Ovary (tissue), 9 donors: ENCODE results near the gene SLC27A5. TPM values are rescaled to one million over a fixed set of nuclear protein-coding genes. Genes with fewer than 3 reads are reported as not detected.

Experiments used
- DNase-seq, 5 donors: peaks; one replicate each; pipeline ENCODE4 v3.0.0-alpha.2; 2019 to 2020
- H3K27ac ChIP-seq, 2 donors: fragments of 200-600 bp; one replicate each; pipeline versions ENCODE4 v1.5.1 to v1.8.0; 2019 to 2022
- H3K27me3 ChIP-seq: fragments of 200-600 bp; one replicate; pipeline ENCODE4 v1.8.0; 2022
- H3K36me3 ChIP-seq: fragments of 200-600 bp; sonication (generic); one replicate; pipeline ENCODE4 v1.5.1; 2019
- H3K4me1 ChIP-seq: one replicate; pipeline ENCODE4 v1.8.1; 2013; ENCODE audit warnings: mild to moderate bottlenecking, moderate library complexity; ENCODE audit not compliant: insufficient read depth
- H3K4me3 ChIP-seq: fragments of 200-600 bp; sonication (generic); one replicate; pipeline ENCODE4 v1.5.1; 2017
- H3K9me3 ChIP-seq, 2 donors: fragments of 200-600 bp in 1 of 2; sonication (generic) in 1 of 2; one replicate each; pipeline versions ENCODE4 v1.5.1 to v1.8.1; 2013 to 2019; ENCODE audit warnings: mild to moderate bottlenecking in 1 of 2, moderate library complexity in 1 of 2
- CTCF ChIP-seq, 3 donors: fragments of 450-650 bp in 2 of 3; fragments of 200-600 bp in 1 of 3; IDR thresholded peaks; one replicate each; pipeline versions ENCODE4 v1.5.1 to v1.8.0; 2016 to 2022; ENCODE audit warnings: antibody characterized with exemption in 3 of 3, mild to moderate bottlenecking in 1 of 3
- EP300 ChIP-seq: sonication (generic); formaldehyde crosslinking; IDR thresholded peaks from one replicate; pipeline ENCODE4 v1.6.1; 2017; ENCODE audit warnings: antibody characterized with exemption
- POLR2A ChIP-seq: fragments of 450-650 bp; IDR thresholded peaks from one replicate; pipeline ENCODE4 v1.6.1; 2017; ENCODE audit warnings: antibody characterized with exemption, mild to moderate bottlenecking, moderate library complexity
- WGBS, 3 donors: extraction: QIAGEN DNeasy Blood & Tissue Kit in 1 of 3; methylation state at CpG; one replicate each; pipeline versions ENCODE4 v1.1.5 to v1.1.7; 2013 to 2017; 5-methylcytosine and 5-hydroxymethylcytosine counted together
- intact Hi-C, 4 donors: fragments of 100-400 bp; cut with DNase I; formaldehyde crosslinking; loops; one replicate each; pipeline versions ENCODE4 v1.11.0 to v1.15.1; 2022 to 2023
- polyA plus RNA-seq, 2 donors: library from polyadenylated mRNA; stranded (reverse); fragments of 200-250 nt in 1 of 2; fragments of 350-450 nt in 1 of 2; fragmentation: Illumina TruSeq in 1 of 2; extraction: RNeasy Lipid Tissue Mini Kit (QIAGEN cat#74804) in 1 of 2; gene quantifications; one replicate each; pipeline ENCODE4 v1.2.3, GENCODE V29; 2013 to 2014
- total RNA-seq, 7 donors: library from RNA; depleted of rRNA in 2 of 7; stranded (reverse); fragments of >200 nt in 2 of 7; fragmentation: NEBNext Ultra II Directional in 3 of 7; extraction: Animal tissue kit (Norgen Biotek cat#: 25700) in 3 of 7; gene quantifications; one replicate each; pipeline versions ENCODE4 v1.1.0 to v1.2.4, GENCODE V29; 2016 to 2023
- donor health status: DM: no; HTN: no; CAD: no; lungs with moderate emphysema.
- donor health status: DM: no; HTN: no; CAD: no.
- donor health status: Bipolar disorder and iron deficiency.
- donor health status: DM: yes; HTN: yes; CAD: no.
- donor health status: DM: no; HTN: no; CAD: no.
- donor health status: DM: yes; HTN: yes; CAD: no.

The SLC27A5 gene
- total and polyA plus RNA-seq, 9 donors = 0.70 to 14.8 (median 11.1) TPM

GRCh38 chr19:58550362-58551122 lies 38.8 kb upstream of the SLC27A5 start:
- Histone ChIP-seq H3K36me3 (no peaks in the 10 kb centered on the region), H3K9me3 (no peaks in the 10 kb centered on the region), H3K4me1 (peaks cover 21% of the 10 kb centered on the region), H3K27me3 (no peaks in the 10 kb centered on the region), H3K4me3 (no peak overlapping the region), H3K27ac (no peak overlapping the region)
- TF ChIP-seq POLR2A = no peak
- no peak for TF ChIP-seq CTCF (IDR thresholded peaks at IDR 0.05)
- TF ChIP-seq EP300 = no peak
- WGBS, 3 donors = 77 to 82% (median 78%) methylated on average over 13 of the region's 13 CpGs
- intact Hi-C loops = no loop called here
- DNase-seq = no peak

- no peak for TF ChIP-seq CTCF (IDR thresholded peaks at IDR 0.05)
- TF ChIP-seq POLR2A = no peak
- no peak for TF ChIP-seq EP300
- no peak overlapping the region for H3K27ac ChIP-seq
- H3K36me3 ChIP-seq = no peaks in the 10 kb centered on the region
- 77 to 81% (median 78%) methylated on average over 11 of the region's 11 CpGs for WGBS, 3 donors
- no peak overlapping the region for H3K4me3 ChIP-seq
- H3K4me1 ChIP-seq = peaks cover 21% of the 10 kb centered on the region
- DNase-seq = no peak
- H3K9me3 ChIP-seq = no peaks in the 10 kb centered on the region
- H3K27me3 ChIP-seq = no peaks in the 10 kb centered on the region
- intact Hi-C loops = no loop called here
These were observed 38.0 kb upstream of the SLC27A5 start for GRCh38 chr19:58549664-58550361.

- Histone ChIP-seq H3K27me3 (no peaks in the 10 kb centered on the region), H3K9me3 (no peaks in the 10 kb centered on the region), H3K36me3 (no peaks in the 10 kb centered on the region), H3K27ac (no peak overlapping the region), H3K4me3 (no peak overlapping the region), H3K4me1 (peaks cover 16% of the 10 kb centered on the region)
- intact Hi-C loops = no loop called here
- TF ChIP-seq POLR2A = no peak
- no peak for TF ChIP-seq CTCF (IDR thresholded peaks at IDR 0.05)
- TF ChIP-seq EP300 = no peak
- 80 to 91% (median 85%) methylated on average over 20 of the region's 20 CpGs for WGBS, 3 donors
- no peak for DNase-seq
These were observed 37.3 kb upstream of the SLC27A5 start for GRCh38 chr19:58548859-58549663.
